Type B pancreatic cell (in vitro differentiated cells): ENCODE data around the gene SLC30A5. TPM values are rescaled to one million over a fixed set of nuclear protein-coding genes. Genes with fewer than 3 reads are reported as not detected.

ENCODE experiments used
- DNase-seq: peaks from one replicate; pipeline ENCODE4 v3.0.0; 2021; ENCODE audit warnings: mixed read lengths; ENCODE audit not compliant: unreplicated experiment; ENCODE audit errors: extremely low spot score
- H3K27ac Mint-ChIP-seq: 2 replicates; pipeline ENCODE4 v1.8.0; 2021; ENCODE audit warnings: mild to moderate bottlenecking, mixed read lengths
- H3K27me3 Mint-ChIP-seq: 2 replicates; pipeline ENCODE4 v1.8.0; 2021; ENCODE audit warnings: mixed read lengths
- H3K36me3 Mint-ChIP-seq: 2 replicates; pipeline ENCODE4 v1.8.0; 2021; ENCODE audit warnings: mixed read lengths
- H3K4me1 Mint-ChIP-seq: one replicate; pipeline ENCODE4 v1.8.0; 2021; ENCODE audit warnings: mixed read lengths; ENCODE audit not compliant: unreplicated experiment
- H3K4me3 Mint-ChIP-seq: 2 replicates; pipeline ENCODE4 v1.8.0; 2021; ENCODE audit warnings: mild to moderate bottlenecking, mixed read lengths
- H3K9me3 Mint-ChIP-seq: 2 replicates; pipeline ENCODE4 v1.8.0; 2021; ENCODE audit warnings: mixed read lengths
- total RNA-seq: library from RNA; stranded (reverse); gene quantifications from 2 replicates; pipeline ENCODE4 v1.2.1, GENCODE V29; 2021; ENCODE audit warnings: low replicate concordance
- TF ChIP-seq, protein P1 (sequence below): fragments of 200-600 bp; sonication (generic); conservative IDR thresholded peaks from 2 replicates; pipeline ENCODE4 v1.5.0; 2021; ENCODE audit warnings: antibody characterized with exemption, mild to moderate bottlenecking

SLC30A5 gene
- total RNA-seq, 1 donor from 2014 or later = 57.9 TPM

DNA sequence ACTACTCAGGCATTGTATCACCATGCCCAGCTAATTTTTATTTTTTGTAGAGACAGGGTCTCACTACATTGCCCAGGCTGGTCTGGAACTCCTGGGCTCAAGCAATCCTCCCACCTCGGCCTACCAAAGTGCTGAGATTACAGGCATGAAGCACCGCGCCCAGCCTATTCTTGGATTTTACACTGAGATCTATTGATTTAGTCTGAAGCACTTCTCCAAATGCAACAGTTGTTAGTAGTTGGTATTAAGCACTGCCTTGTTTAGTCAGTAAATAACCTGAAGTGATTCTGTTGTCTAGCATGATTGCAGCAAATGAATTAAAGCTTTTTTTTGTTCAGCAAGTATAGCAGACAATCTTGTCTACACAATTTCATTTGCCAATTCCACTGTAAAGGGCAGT, 64.2 kb downstream of the SLC30A5 start:
- TF ChIP-seq, protein P1, sequence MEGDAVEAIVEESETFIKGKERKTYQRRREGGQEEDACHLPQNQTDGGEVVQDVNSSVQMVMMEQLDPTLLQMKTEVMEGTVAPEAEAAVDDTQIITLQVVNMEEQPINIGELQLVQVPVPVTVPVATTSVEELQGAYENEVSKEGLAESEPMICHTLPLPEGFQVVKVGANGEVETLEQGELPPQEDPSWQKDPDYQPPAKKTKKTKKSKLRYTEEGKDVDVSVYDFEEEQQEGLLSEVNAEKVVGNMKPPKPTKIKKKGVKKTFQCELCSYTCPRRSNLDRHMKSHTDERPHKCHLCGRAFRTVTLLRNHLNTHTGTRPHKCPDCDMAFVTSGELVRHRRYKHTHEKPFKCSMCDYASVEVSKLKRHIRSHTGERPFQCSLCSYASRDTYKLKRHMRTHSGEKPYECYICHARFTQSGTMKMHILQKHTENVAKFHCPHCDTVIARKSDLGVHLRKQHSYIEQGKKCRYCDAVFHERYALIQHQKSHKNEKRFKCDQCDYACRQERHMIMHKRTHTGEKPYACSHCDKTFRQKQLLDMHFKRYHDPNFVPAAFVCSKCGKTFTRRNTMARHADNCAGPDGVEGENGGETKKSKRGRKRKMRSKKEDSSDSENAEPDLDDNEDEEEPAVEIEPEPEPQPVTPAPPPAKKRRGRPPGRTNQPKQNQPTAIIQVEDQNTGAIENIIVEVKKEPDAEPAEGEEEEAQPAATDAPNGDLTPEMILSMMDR = no peak
- DNase-seq = no peak
- Mint-ChIP-seq H3K27ac (no peak overlapping the region), H3K36me3 (no peaks in the 10 kb centered on the region), H3K4me3 (no peak overlapping the region), H3K9me3 (no peaks in the 10 kb centered on the region), H3K27me3 (no peaks in the 10 kb centered on the region), H3K4me1 (no peaks in the 10 kb centered on the region)

DNA sequence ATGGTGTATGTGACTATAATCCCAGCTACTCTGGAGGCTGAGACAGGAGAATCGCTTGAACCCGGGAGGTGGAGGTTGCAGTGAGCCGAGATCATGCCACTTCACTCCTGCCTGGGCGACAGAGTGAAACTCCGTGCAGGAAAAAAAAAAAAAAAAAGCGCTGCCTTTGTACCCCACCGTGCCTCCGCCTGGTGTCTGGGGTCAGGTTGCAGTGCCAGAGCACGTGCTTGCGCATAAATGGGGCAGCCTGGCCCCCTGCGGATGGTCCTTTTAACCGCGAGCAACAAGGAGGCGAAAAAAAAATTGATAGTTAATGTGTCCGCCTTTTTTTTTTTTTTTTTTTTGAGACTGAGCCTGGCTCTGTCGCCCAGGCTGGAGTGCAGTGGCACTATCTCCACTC, 66.8 kb downstream of the SLC30A5 start:
- Mint-ChIP-seq H3K4me1 (no peaks in the 10 kb centered on the region), H3K36me3 (no peaks in the 10 kb centered on the region), H3K27me3 (no peaks in the 10 kb centered on the region), H3K27ac (no peak overlapping the region), H3K9me3 (no peaks in the 10 kb centered on the region), H3K4me3 (no peak overlapping the region)
- TF ChIP-seq, protein P1 = no peak
- no peak for DNase-seq

DNA sequence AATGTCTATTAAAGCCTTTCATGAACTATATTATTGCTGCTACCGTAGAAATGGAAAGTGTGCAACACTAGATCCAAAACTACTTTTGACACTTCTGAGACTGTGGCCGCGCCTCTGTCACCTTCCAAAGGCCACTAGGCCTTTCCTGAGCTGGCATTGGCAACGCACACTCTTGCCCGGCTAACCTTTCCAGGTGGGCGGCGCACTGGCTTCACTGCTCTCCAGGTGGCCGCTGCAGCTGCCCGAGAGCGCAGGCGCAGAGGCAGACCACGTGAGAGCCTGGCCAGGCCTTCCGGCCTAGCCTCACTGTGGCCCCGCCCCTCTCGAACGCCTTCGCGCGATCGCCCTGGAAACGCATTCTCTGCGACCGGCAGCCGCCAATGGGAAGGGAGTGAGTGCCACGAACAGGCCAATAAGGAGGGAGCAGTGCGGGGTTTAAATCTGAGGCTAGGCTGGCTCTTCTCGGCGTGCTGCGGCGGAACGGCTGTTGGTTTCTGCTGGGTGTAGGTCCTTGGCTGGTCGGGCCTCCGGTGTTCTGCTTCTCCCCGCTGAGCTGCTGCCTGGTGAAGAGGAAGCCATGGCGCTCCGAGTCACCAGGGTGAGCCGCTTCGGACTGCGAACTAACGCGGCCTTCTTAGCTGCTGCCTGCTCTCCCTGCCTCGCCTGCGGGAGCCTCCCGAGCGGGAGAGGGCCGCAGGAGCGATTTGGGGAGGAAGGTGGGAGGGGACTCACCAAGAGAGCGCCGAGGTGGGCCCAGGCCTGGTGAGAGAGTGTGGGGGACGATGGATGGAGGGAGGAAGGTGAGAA, 73.1 kb downstream of the SLC30A5 start, which contains the start of gene CCNB1:
CCNB1 (plus strand) TSS at position 465 of the 807 bp plus-strand sequence; CDS start at position 578, 113 bp downstream.
- H3K9me3 Mint-ChIP-seq = peaks cover 10% of the 10 kb centered on the region
- TF ChIP-seq, protein P1 = no peak
- H3K4me1 Mint-ChIP-seq = peaks cover 19% of the 10 kb centered on the region
- DNase-seq = peak; percentile 98
- H3K4me3 Mint-ChIP-seq = peak within 1 kb of the TSS; percentile 97
- peaks cover 19% of the 10 kb centered on the region for H3K36me3 Mint-ChIP-seq
- H3K27ac Mint-ChIP-seq = peak within 1 kb of the TSS; percentile 94
- no peaks in the 10 kb centered on the region for H3K27me3 Mint-ChIP-seq

DNA sequence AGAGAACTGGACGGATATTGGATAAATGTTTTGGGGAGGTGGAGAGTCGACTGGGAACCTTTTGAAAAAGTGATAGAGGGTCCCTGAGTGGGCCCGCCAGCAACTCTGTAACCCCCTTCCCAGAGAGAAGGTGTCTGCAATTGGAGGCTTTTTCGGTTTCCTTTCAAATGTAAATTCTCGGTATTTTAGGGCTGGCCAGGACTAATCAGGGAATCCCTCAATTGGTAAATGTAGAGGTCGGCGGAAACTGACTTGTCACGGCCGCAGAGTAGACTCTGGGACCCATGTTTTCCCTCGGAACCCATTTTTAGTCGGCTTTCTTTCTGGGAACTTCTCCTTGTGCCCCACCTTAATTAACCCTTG, 73.7 kb downstream of the SLC30A5 start:
- DNase-seq = no peak
- peak overlapping the region; percentile 97 for H3K4me3 Mint-ChIP-seq
- H3K27me3 Mint-ChIP-seq = no peaks in the 10 kb centered on the region
- TF ChIP-seq, protein P1 = no peak
- H3K9me3 Mint-ChIP-seq = peaks cover 10% of the 10 kb centered on the region
- H3K4me1 Mint-ChIP-seq = peaks cover 19% of the 10 kb centered on the region
- H3K27ac Mint-ChIP-seq = peak overlapping the region; percentile 94
- peaks cover 19% of the 10 kb centered on the region for H3K36me3 Mint-ChIP-seq

DNA sequence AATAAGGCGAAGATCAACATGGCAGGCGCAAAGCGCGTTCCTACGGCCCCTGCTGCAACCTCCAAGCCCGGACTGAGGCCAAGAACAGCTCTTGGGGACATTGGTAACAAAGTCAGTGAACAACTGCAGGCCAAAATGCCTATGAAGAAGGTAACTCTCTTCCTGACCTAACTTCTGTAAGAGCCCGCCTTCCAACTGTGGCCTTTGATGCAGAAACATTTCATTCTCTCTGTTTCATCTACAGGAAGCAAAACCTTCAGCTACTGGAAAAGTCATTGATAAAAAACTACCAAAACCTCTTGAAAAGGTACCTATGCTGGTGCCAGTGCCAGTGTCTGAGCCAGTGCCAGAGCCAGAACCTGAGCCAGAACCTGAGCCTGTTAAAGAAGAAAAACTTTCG, 74.1 kb downstream of the SLC30A5 start:
- Mint-ChIP-seq H3K4me3 (peak overlapping the region; percentile 97), H3K9me3 (peaks cover 10% of the 10 kb centered on the region), H3K27me3 (no peaks in the 10 kb centered on the region), H3K36me3 (peaks cover 20% of the 10 kb centered on the region), H3K4me1 (peaks cover 19% of the 10 kb centered on the region), H3K27ac (peak overlapping the region; percentile 94)
- TF ChIP-seq, protein P1 = no peak
- no peak for DNase-seq
